Hepatocyte (in vitro differentiated cells): ENCODE results near the gene PARD3B.

Source experiments
- CTCF ChIP-seq: fragments of 200-600 bp; sonication (generic); IDR thresholded peaks from 2 replicates; pipeline ENCODE4 v1.5.1; 2016; ENCODE audit warnings: antibody characterized with exemption, mild to moderate bottlenecking; ENCODE audit not compliant: poor library complexity
- EZH2 ChIP-seq: fragments of 200-600 bp; sonication (generic); IDR thresholded peaks from 2 replicates; pipeline ENCODE4 v1.6.1; 2016; ENCODE audit warnings: antibody characterized with exemption, mild to moderate bottlenecking, borderline replicate concordance
- EZH2phosphoT487 ChIP-seq: fragments of 200-600 bp; sonication (generic); IDR thresholded peaks from one replicate; pipeline ENCODE4 v1.6.1; 2018; ENCODE audit warnings: antibody characterized with exemption, mild to moderate bottlenecking, low read depth, moderate library complexity; ENCODE audit not compliant: unreplicated experiment, severe bottlenecking

- TF ChIP-seq CTCF (no peak), EZH2 (no peak), EZH2phosphoT487 (no peak)
Observed at GRCh38 chr2:205511221-205511620, 965.9 kb downstream of the PARD3B start.
